ENCODE data around the gene IL17RE.
"Not testable (repeated sequence)": the region's sequence is repeated elsewhere in the genome, so short reads cannot be mapped to it uniquely, and the experiment has no call there.

GRCh38 chr3:9876255-9876654, 26.4 kb upstream of the IL17RE start:
- not testable (repeated sequence) for TF ChIP-seq POLR2A, CTCF (IDR thresholded peaks at IDR 0.05)

Measured in right lobe of liver (tissue), 4 donors.